ENCODE results near the gene CFAP69.
A peak's percentile ranks its signal among the peaks of the same experiment; 100 is the strongest.

Gene CFAP69

GRCh38 chr7:90256778-90257177 is 11.8 kb downstream of the CFAP69 start:
- ATAC-seq, result no peak
- no peak for TF ChIP-seq ZNF8 (CRISPR knock-in tag; IDR thresholded peaks at IDR 0.05)
- no peak for TF ChIP-seq RARB (CRISPR knock-in tag; IDR thresholded peaks at IDR 0.05)
- TF ChIP-seq CREB5 (CRISPR knock-in tag; IDR thresholded peaks at IDR 0.05; ENCODE audit: low read depth), result no peak
- no peak for TF ChIP-seq TOX (CRISPR knock-in tag; IDR thresholded peaks at IDR 0.05; ENCODE audit: borderline replicate concordance)
- TF ChIP-seq CSDC2 (CRISPR knock-in tag; IDR thresholded peaks at IDR 0.05), result no peak
- TF ChIP-seq PPARA (CRISPR knock-in tag; IDR thresholded peaks at IDR 0.05; ENCODE audit: borderline replicate concordance), result no peak
- TF ChIP-seq TSHZ2 (CRISPR knock-in tag; IDR thresholded peaks at IDR 0.05), result no peak
- no peak for TF ChIP-seq PATZ1 (CRISPR knock-in tag; IDR thresholded peaks at IDR 0.05; ENCODE audit: borderline replicate concordance)
- TF ChIP-seq ESRRG (CRISPR knock-in tag; IDR thresholded peaks at IDR 0.05), result no peak
- TF ChIP-seq ZFP3 (CRISPR knock-in tag; IDR thresholded peaks at IDR 0.05), result no peak
- TF ChIP-seq ZFP30 (CRISPR knock-in tag; IDR thresholded peaks at IDR 0.05), result no peak
- no peak for TF ChIP-seq POU6F1 (CRISPR knock-in tag; IDR thresholded peaks at IDR 0.05; ENCODE audit: borderline replicate concordance, low read depth)

GRCh38 chr7:90261441-90261840 is 16.5 kb downstream of the CFAP69 start:
- ATAC-seq, result no peak
- TF ChIP-seq OSR1 (CRISPR knock-in tag; IDR thresholded peaks at IDR 0.05), result no peak

GRCh38 chr7:90262438-90262837 is 17.5 kb downstream of the CFAP69 start:
- ATAC-seq, result peak; percentile 94
- TF ChIP-seq ZFP30 (CRISPR knock-in tag; IDR thresholded peaks at IDR 0.05) (no peak), ESRRG (CRISPR knock-in tag; IDR thresholded peaks at IDR 0.05) (no peak), OSR1 (CRISPR knock-in tag; IDR thresholded peaks at IDR 0.05) (no peak), RARB (CRISPR knock-in tag; IDR thresholded peaks at IDR 0.05) (no peak), PPARA (CRISPR knock-in tag; IDR thresholded peaks at IDR 0.05; ENCODE audit: borderline replicate concordance) (no peak), PATZ1 (CRISPR knock-in tag; IDR thresholded peaks at IDR 0.05; ENCODE audit: borderline replicate concordance) (no peak), ZFP3 (CRISPR knock-in tag; IDR thresholded peaks at IDR 0.05) (no peak)

- no peak for ATAC-seq
- TF ChIP-seq GLIS3 (CRISPR knock-in tag; IDR thresholded peaks at IDR 0.05) (no peak), TOX (CRISPR knock-in tag; IDR thresholded peaks at IDR 0.05; ENCODE audit: borderline replicate concordance) (no peak)
Observed at GRCh38 chr7:90266808-90267207, 21.8 kb downstream of the CFAP69 start.

- ATAC-seq, result no peak
- no peak for TF ChIP-seq SNAI2 (CRISPR knock-in tag; IDR thresholded peaks at IDR 0.05)
- TF ChIP-seq CSRNP3 (CRISPR knock-in tag; IDR thresholded peaks at IDR 0.05), result no peak
- no peak for TF ChIP-seq BACH2 (CRISPR knock-in tag; IDR thresholded peaks at IDR 0.05; ENCODE audit: borderline replicate concordance)
- TF ChIP-seq RARB (CRISPR knock-in tag; IDR thresholded peaks at IDR 0.05), result no peak
- no peak for TF ChIP-seq TOX (CRISPR knock-in tag; IDR thresholded peaks at IDR 0.05; ENCODE audit: borderline replicate concordance)
- no peak for TF ChIP-seq TCF4 (CRISPR knock-in tag; IDR thresholded peaks at IDR 0.05; ENCODE audit: borderline replicate concordance)
- TF ChIP-seq TSHZ2 (CRISPR knock-in tag; IDR thresholded peaks at IDR 0.05), result no peak
Observed at GRCh38 chr7:90267263-90267858, 22.4 kb downstream of the CFAP69 start.

Measured in SK-N-SH treated with all-trans-retinoic acid at 6 μM for 48 hours (cell line).